ENCODE measurements around the gene PTPRE. TPM values are rescaled to one million over a fixed set of nuclear protein-coding genes. Genes with fewer than 3 reads are reported as not detected.

The PTPRE gene
- total RNA-seq, 2 donors from 2014 or later, result 6.5 to 8.9 TPM

DNA sequence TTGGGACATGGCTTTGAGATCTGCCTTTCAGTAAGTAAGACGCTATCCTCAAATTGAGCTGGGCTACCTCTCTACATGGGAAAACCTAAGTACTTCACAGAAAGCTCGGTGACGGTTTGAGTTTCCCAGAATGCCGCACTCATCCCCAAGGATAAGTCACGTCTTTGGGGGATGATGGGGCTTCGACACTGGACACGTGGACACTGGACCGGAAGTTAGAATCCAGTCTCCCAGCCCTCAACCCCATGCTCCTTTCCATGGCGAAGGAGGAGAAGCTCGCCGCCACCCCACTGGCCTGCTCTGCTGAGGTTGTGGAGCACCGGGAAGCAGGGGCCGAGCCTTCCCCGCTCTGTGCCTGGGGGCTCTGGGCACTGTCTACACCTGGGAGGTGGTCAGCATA, 27.5 kb downstream of the PTPRE start:
- no peak for ATAC-seq
- H3K9me3 ChIP-seq, result no peaks in the 10 kb centered on the region
- TF ChIP-seq POLR2A (IDR thresholded peaks at IDR 0.05), result no peak
- TF ChIP-seq, protein P1, sequence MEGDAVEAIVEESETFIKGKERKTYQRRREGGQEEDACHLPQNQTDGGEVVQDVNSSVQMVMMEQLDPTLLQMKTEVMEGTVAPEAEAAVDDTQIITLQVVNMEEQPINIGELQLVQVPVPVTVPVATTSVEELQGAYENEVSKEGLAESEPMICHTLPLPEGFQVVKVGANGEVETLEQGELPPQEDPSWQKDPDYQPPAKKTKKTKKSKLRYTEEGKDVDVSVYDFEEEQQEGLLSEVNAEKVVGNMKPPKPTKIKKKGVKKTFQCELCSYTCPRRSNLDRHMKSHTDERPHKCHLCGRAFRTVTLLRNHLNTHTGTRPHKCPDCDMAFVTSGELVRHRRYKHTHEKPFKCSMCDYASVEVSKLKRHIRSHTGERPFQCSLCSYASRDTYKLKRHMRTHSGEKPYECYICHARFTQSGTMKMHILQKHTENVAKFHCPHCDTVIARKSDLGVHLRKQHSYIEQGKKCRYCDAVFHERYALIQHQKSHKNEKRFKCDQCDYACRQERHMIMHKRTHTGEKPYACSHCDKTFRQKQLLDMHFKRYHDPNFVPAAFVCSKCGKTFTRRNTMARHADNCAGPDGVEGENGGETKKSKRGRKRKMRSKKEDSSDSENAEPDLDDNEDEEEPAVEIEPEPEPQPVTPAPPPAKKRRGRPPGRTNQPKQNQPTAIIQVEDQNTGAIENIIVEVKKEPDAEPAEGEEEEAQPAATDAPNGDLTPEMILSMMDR (IDR thresholded peaks at IDR 0.05), result no peak
- H3K36me3 ChIP-seq (replicated peaks in 1 of 2; ENCODE audit: insufficient read depth in 1 of 2, low read depth in 2 of 2), result no peaks in the 10 kb centered on the region
- no peaks in the 10 kb centered on the region for H3K4me1 ChIP-seq
- WGBS, 2 donors, result 81 to 84% methylated on average over 14 of the region's 14 CpGs
- intact Hi-C loops (cut with DNase I), result no loop called here
- DNase-seq, result no peak
- H3K4me3 ChIP-seq, result no peak overlapping the region
- H3K27ac ChIP-seq, result no peak overlapping the region
- H3K27me3 ChIP-seq, result no peaks in the 10 kb centered on the region

DNA sequence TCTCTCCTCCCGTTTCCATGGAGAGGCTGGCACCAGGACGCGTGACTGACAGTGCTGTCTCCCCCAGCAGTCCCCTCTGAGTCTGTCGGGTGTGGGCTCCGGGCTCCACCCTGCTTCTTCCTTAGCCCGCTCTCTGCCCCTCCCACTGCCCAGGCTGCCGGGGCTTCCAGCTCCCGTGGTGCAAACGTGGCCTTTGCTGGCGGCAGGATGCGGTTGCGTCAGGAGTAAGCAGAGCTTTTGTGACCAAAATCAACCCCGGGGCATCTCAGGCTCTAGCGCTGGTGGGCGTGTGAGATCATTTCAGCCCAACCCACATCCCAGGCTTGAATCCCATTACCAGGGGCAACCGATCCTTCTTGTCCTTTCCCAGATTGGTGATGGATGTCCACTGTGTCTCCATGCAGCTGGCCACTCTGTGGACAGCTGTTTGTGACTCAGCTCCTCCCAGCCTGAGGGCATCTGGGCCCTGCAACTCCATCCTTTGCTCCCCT, 28.2 kb downstream of the PTPRE start:
- H3K27me3 ChIP-seq, result no peaks in the 10 kb centered on the region
- intact Hi-C loops (cut with DNase I), result no loop called here
- H3K27ac ChIP-seq, result no peak overlapping the region
- no peaks in the 10 kb centered on the region for H3K9me3 ChIP-seq
- no peaks in the 10 kb centered on the region for H3K4me1 ChIP-seq
- no peaks in the 10 kb centered on the region for H3K36me3 ChIP-seq (replicated peaks in 1 of 2; ENCODE audit: insufficient read depth in 1 of 2, low read depth in 2 of 2)
- no peak for DNase-seq
- H3K4me3 ChIP-seq, result no peak overlapping the region
- no peak for TF ChIP-seq POLR2A (IDR thresholded peaks at IDR 0.05)
- TF ChIP-seq, protein P1 (IDR thresholded peaks at IDR 0.05), result no peak
- 53 to 64% methylated on average over 5 to 16 of the region's 16 CpGs for WGBS, 2 donors
- no peak for ATAC-seq

DNA sequence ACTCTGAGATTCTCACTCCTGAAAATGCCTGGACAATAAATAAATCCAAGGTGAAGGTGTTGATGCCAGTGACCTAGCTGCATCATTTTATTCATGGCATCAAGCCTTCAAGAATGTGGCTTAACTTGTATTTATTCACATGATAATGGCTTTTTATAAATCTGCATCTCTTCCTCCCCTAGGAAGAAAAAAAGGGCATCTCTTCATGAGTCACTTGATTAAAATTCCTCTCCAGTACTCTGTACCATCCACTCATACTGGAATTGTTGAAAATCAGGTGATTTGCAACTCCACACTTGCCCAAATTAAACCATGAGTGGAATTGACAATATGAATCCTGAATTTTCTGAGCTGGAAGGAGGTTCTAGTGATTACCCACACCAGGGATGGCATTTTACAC, 30.2 kb downstream of the PTPRE start:
- intact Hi-C loops (cut with DNase I), result no loop called here
- H3K4me1 ChIP-seq, result no peaks in the 10 kb centered on the region
- ATAC-seq, result no peak
- no peaks in the 10 kb centered on the region for H3K27me3 ChIP-seq
- no peak overlapping the region for H3K27ac ChIP-seq
- DNase-seq, result no peak
- no peak for TF ChIP-seq POLR2A (IDR thresholded peaks at IDR 0.05)
- TF ChIP-seq, protein P1 (IDR thresholded peaks at IDR 0.05), result no peak
- no peak overlapping the region for H3K4me3 ChIP-seq
- no peaks in the 10 kb centered on the region for H3K9me3 ChIP-seq
- H3K36me3 ChIP-seq (replicated peaks in 1 of 2; ENCODE audit: insufficient read depth in 1 of 2, low read depth in 2 of 2), result no peaks in the 10 kb centered on the region

DNA sequence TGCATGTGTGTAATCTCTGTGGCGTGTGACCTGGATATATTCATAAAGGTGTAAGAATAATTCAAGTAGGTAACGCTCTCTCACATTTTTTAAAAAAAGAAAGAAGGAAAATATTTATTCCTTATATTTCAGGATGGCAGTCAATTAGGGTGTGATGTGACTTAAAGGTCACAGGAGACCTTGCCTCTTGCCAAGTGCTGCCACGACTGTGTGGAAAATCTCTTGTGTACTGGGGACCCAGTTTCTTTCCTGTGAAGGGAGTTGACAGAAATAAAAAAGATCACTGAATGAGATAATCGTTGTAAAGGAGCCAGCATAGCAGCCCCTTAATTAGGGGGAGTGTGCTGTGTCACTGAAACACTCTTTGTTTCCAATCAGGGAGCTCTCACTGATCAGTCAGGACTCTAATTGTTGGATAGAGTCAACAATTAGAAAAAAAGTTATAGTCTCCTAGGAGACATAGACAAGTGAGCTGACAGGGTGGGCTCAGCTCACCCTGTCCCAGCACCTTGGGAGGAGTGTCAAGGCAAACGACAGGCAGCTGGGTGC, 31.1 kb downstream of the PTPRE start:
- Histone ChIP-seq H3K4me3 (no peak overlapping the region), H3K27me3 (no peaks in the 10 kb centered on the region), H3K4me1 (no peaks in the 10 kb centered on the region), H3K27ac (no peak overlapping the region), H3K9me3 (no peaks in the 10 kb centered on the region), H3K36me3 (replicated peaks in 1 of 2; ENCODE audit: insufficient read depth in 1 of 2, low read depth in 2 of 2) (no peaks in the 10 kb centered on the region)
- ATAC-seq (no peak), DNase-seq (no peak)
- WGBS, 2 donors, result 40 to 43% methylated on average over 5 of the region's 5 CpGs
- no peak for TF ChIP-seq POLR2A (IDR thresholded peaks at IDR 0.05)
- TF ChIP-seq, protein P1 (IDR thresholded peaks at IDR 0.05), result no peak
- intact Hi-C loops (cut with DNase I), result no loop called here

DNA sequence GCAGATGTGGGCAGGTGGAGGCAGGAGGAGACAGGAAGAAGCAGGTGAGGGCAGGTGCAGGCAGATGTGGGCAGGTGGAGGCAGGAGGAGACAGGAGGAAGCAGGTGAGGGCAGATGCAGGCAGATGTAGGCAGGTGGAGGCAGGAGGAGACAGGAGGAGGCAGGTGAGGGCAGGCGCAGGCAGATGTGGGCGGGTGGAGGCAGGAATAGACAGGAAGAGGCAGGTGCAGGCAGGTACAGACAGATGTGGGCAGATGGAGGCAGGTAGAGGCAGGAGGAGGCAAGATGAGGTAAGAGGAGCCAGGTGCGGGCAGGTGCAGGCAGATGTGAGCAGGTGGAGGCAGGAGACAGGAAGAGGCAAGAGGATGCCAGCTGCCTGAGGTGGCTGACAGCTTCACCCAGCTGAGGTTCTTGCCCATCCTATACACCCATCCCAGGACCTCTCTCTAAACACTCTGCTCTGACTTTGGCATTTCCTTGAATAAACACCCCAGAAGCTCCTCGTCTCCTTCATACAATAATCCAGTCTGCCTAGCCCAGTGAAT, 33.0 kb downstream of the PTPRE start:
- H3K27me3 ChIP-seq, result no peaks in the 10 kb centered on the region
- no peaks in the 10 kb centered on the region for H3K4me1 ChIP-seq
- H3K27ac ChIP-seq, result no peak overlapping the region
- no peak for DNase-seq
- no peak for ATAC-seq
- 69 to 79% methylated on average over 4 of the region's 4 CpGs for WGBS, 2 donors
- no peak overlapping the region for H3K4me3 ChIP-seq
- TF ChIP-seq, protein P1 (IDR thresholded peaks at IDR 0.05), result no peak
- no peaks in the 10 kb centered on the region for H3K9me3 ChIP-seq
- no peaks in the 10 kb centered on the region for H3K36me3 ChIP-seq (replicated peaks in 1 of 2; ENCODE audit: insufficient read depth in 1 of 2, low read depth in 2 of 2)
- intact Hi-C loops (cut with DNase I), result no loop called here

Data from body of pancreas (tissue), 4 donors.